Spleen (tissue), 11 donors: Measurements from ENCODE around the gene PITRM1. TPM values are rescaled to one million over a fixed set of nuclear protein-coding genes. Genes with fewer than 3 reads are reported as not detected.

Experiments
- DNase-seq: peaks from one replicate; pipeline ENCODE4 v3.0.0-alpha.2; 2020
- H3K27ac ChIP-seq, 8 donors: fragments of 200-600 bp; sonication (generic) in 7 of 8; 1 replicate in 4 of 8; 2 replicates in 4 of 8; pipeline versions ENCODE4 v1.5.0 to v1.8.0; 2016 to 2021; ENCODE audit warnings: inconsistent platforms in 4 of 8, mild to moderate bottlenecking in 4 of 8, moderate library complexity in 1 of 8
- H3K27me3 ChIP-seq, 7 donors: fragments of 200-600 bp; sonication (generic) in 6 of 7; replicated peaks in 1 of 7; 1 replicate in 4 of 7; 2 replicates in 3 of 7; pipeline versions ENCODE4 v1.5.0 to v1.8.0; 2016 to 2021; ENCODE audit warnings: inconsistent platforms in 3 of 7, mild to moderate bottlenecking in 1 of 7
- H3K36me3 ChIP-seq, 6 donors: fragments of 200-600 bp; sonication (generic) in 5 of 6; 1 replicate in 4 of 6; 2 replicates in 2 of 6; pipeline versions ENCODE4 v1.5.0 to v1.8.0; 2016 to 2021; ENCODE audit warnings: inconsistent platforms in 2 of 6
- H3K4me1 ChIP-seq, 6 donors: fragments of 200-600 bp; sonication (generic) in 5 of 6; 1 replicate in 3 of 6; 2 replicates in 3 of 6; pipeline versions ENCODE4 v1.5.0 to v1.8.0; 2016 to 2021; ENCODE audit warnings: inconsistent platforms in 3 of 6
- H3K4me3 ChIP-seq, 8 donors: fragments of 200-600 bp; sonication (generic) in 7 of 8; 1 replicate in 4 of 8; 2 replicates in 4 of 8; pipeline versions ENCODE4 v1.5.0 to v1.8.0; 2016 to 2021; ENCODE audit warnings: inconsistent platforms in 4 of 8, mild to moderate bottlenecking in 4 of 8, moderate library complexity in 2 of 8
- H3K9me3 ChIP-seq, 8 donors: fragments of 200-600 bp; sonication (generic) in 7 of 8; 1 replicate in 4 of 8; 2 replicates in 4 of 8; pipeline versions ENCODE4 v1.5.0 to v1.8.0; 2016 to 2021; ENCODE audit warnings: inconsistent platforms in 4 of 8
- POLR2A ChIP-seq, 3 donors: fragments of 450-650 bp; IDR thresholded peaks; one replicate each; pipeline ENCODE4 v1.5.1; 2017; ENCODE audit warnings: antibody characterized with exemption in 3 of 3, mild to moderate bottlenecking in 1 of 3
- POLR2AphosphoS5 ChIP-seq, 3 donors: sonication (generic); formaldehyde crosslinking; IDR thresholded peaks; one replicate each; pipeline ENCODE4 v1.5.1; 2017; ENCODE audit warnings: antibody characterized with exemption in 3 of 3
- WGBS, 5 donors: extraction: QIAGEN DNeasy Blood & Tissue Kit in 3 of 5; methylation state at CpG; one replicate each; pipeline versions ENCODE4 v1.1.5 to v1.1.7; 2013 to 2018; 5-methylcytosine and 5-hydroxymethylcytosine counted together
- intact Hi-C: fragments of 100-400 bp; cut with DNase I; formaldehyde crosslinking; loops from one replicate; pipeline ENCODE4 v1.15.0; 2023; ENCODE audit warnings: low total_unique reads
- polyA plus RNA-seq, 3 donors: library from polyadenylated mRNA; stranded (reverse); fragments of 200-250 nt; gene quantifications; one replicate each; pipeline ENCODE4 v1.2.1, GENCODE V29; 2013
- total RNA-seq, 7 donors: library from RNA; depleted of rRNA in 3 of 7; stranded (reverse); fragments of >200 nt in 3 of 7; fragmentation: NEBNext Ultra II Directional in 4 of 7; extraction: Animal tissue kit (Norgen Biotek cat#: 25700) in 4 of 7; gene quantifications; one replicate each; pipeline versions ENCODE4 v1.1.0 to v1.2.1, GENCODE V29; 2016 to 2021
- TF ChIP-seq, protein P1 (sequence below), 11 experiments: fragments of 200-600 bp in 7 of 11; fragments of 450-650 bp in 4 of 11; sonication (generic) in 4 of 11; IDR thresholded peaks in 8 of 11; conservative IDR thresholded peaks in 3 of 11; 1 replicate in 7 of 11; 2 replicates in 4 of 11; pipeline versions ENCODE4 v1.4.0 to v1.8.0; 2016 to 2021; ENCODE audit warnings: antibody characterized with exemption in 11 of 11, inconsistent platforms in 4 of 11, mild to moderate bottlenecking in 1 of 11
- donor health status: healthy with polysubstance abuse.
- donor health status: DM: no; HTN: no; CAD: no; lungs with moderate emphysema.
- donor health status: DM: no; HTN: no; CAD: no.
- donor health status: Bipolar disorder and iron deficiency.
- donor health status: healthy.
- donor health status: DM: no; HTN: no; CAD: no.
- donor health status: DM: yes; HTN: yes; CAD: no.

The PITRM1 gene
- total and polyA plus RNA-seq, 10 donors: 38.5 to 63.2 (median 52.0) TPM

DNA sequence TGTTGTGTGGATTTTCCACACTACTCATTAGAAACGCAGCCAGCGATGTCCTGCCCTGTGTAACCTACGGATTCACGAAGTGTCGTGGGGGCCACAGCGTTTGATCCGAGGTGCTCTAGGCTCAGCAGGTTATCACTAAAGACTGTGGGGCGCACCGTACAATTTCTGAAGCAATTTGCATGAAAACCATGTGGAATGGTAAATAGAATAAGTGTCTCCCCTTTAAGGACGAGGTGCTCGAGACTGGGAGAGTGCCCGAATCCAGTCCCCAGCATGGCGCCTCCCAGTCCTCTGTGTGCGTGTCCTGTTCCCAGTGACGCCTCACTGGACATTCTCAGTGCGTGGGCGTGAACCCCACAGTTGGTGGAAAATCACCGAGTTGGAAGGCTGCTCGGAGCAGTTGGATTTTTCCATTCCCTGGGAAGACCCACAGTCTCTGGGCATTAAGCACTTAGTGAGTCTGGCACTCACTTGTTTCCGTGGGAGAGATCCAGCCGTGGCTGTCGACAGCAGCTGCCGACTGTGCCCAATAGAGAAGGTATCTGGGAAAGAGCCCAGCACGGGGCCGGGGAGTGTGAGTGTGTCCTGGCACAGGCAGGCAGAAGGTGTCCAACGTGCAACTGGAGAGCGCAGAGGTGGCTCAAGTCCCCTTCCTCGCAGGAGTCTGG, 68.2 kb downstream of the PITRM1 start:
- peaks cover 0 to 1% (median 0%) of the 10 kb centered on the region in 6 donors for H3K4me1 ChIP-seq
- intact Hi-C loops: no loop called here

DNA sequence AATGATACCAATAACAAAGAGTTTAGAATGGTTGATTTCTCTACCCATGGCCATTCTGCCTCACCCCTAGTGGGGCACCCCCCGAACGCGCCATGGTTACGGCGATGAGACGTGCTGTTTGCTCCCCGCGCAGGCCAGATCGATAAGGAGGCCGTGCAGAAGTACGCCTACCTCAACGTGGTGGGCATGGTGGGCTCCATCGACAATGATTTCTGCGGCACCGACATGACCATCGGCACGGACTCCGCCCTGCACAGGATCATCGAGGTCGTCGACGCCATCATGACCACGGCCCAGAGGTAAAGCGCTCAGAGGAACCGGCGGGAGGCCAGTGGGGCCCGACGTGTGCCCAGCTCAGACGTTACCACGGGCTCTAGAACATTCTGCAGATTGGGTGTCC, 68.9 kb downstream of the PITRM1 start:
- DNase-seq: no peak
- 93 to 95% (median 95%) methylated on average over 29 to 30 of the region's 30 CpGs for WGBS, 5 donors
- peaks cover 0 to 6% (median 0%) of the 10 kb centered on the region in 6 donors for H3K4me1 ChIP-seq
- H3K4me3 ChIP-seq: no peak overlapping the region
- no peak overlapping the region for H3K27ac ChIP-seq
- peaks cover 0 to 86% (median 52%) of the 10 kb centered on the region in 6 donors for H3K36me3 ChIP-seq
- intact Hi-C loops: no loop called here
- no peaks in the 10 kb centered on the region for H3K9me3 ChIP-seq
- TF ChIP-seq POLR2A (IDR thresholded peaks at IDR 0.05) (no peak), POLR2AphosphoS5 (IDR thresholded peaks at IDR 0.05) (peak in 1 of 3 donors; percentile 16)
- TF ChIP-seq, protein P1, sequence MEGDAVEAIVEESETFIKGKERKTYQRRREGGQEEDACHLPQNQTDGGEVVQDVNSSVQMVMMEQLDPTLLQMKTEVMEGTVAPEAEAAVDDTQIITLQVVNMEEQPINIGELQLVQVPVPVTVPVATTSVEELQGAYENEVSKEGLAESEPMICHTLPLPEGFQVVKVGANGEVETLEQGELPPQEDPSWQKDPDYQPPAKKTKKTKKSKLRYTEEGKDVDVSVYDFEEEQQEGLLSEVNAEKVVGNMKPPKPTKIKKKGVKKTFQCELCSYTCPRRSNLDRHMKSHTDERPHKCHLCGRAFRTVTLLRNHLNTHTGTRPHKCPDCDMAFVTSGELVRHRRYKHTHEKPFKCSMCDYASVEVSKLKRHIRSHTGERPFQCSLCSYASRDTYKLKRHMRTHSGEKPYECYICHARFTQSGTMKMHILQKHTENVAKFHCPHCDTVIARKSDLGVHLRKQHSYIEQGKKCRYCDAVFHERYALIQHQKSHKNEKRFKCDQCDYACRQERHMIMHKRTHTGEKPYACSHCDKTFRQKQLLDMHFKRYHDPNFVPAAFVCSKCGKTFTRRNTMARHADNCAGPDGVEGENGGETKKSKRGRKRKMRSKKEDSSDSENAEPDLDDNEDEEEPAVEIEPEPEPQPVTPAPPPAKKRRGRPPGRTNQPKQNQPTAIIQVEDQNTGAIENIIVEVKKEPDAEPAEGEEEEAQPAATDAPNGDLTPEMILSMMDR (IDR thresholded peaks at IDR 0.05 in 8 of 11, conservative IDR thresholded peaks at IDR 0.05 in 3 of 11): no peak
- no peaks in the 10 kb centered on the region for H3K27me3 ChIP-seq

More for the DNA sequence above, 68.2 kb downstream of the PITRM1 start:
- Histone ChIP-seq H3K36me3 (peaks cover 0 to 90% (median 59%) of the 10 kb centered on the region in 6 donors), H3K4me3 (no peak overlapping the region), H3K9me3 (no peaks in the 10 kb centered on the region), H3K27me3 (no peaks in the 10 kb centered on the region), H3K27ac (no peak overlapping the region)
- WGBS, 5 donors: 84 to 92% (median 88%) methylated on average over 25 to 28 of the region's 28 CpGs
- DNase-seq: peak; percentile 52
- TF ChIP-seq POLR2A (IDR thresholded peaks at IDR 0.05): no peak
- TF ChIP-seq, protein P1 (IDR thresholded peaks at IDR 0.05 in 8 of 11, conservative IDR thresholded peaks at IDR 0.05 in 3 of 11): no peak
- no peak for TF ChIP-seq POLR2AphosphoS5 (IDR thresholded peaks at IDR 0.05)

DNA sequence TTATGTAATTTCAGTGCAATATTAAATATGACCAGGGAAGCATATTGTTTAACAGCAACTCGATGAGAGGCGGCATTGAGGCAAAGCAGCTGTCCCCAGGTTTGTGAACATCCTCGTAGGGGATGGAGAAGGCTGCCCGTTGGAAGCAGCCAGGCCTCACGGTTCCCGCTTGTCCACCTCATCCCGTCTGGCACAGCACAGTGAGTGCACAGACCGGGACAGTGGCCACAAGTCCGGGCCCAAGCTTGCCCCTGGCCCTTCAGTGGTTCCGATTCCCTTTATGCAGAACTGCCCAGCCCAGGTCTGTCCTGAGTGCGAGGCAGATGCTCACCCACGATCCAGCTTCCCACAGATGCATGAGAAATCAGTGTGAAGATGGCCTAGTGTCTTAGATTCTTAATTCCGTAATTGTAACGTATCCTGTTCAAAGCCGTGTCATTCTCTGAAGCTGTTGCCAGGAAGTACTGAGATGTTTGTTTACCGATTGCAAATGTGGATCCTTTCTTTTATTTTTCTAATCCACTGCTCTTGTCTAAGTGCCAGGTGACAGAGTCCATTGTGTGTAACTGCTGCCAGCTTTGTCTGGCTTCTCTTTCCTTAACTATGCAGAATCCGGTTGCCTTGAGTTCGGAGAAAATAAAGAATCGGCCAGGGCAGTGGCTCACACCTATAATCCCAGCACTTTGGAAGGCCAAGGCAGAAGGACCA, 69.7 kb downstream of the PITRM1 start:
- Histone ChIP-seq H3K27me3 (no peaks in the 10 kb centered on the region), H3K36me3 (peaks cover 0 to 78% (median 45%) of the 10 kb centered on the region in 6 donors), H3K4me1 (peaks cover 0 to 6% (median 0%) of the 10 kb centered on the region in 6 donors), H3K4me3 (no peak overlapping the region), H3K27ac (no peak overlapping the region), H3K9me3 (no peaks in the 10 kb centered on the region)
- DNase-seq: no peak
- intact Hi-C loops: no loop called here
- WGBS, 5 donors: 81 to 89% (median 87%) methylated on average over 19 of the region's 19 CpGs
- TF ChIP-seq POLR2AphosphoS5 (IDR thresholded peaks at IDR 0.05) (no peak), POLR2A (IDR thresholded peaks at IDR 0.05) (no peak)
- TF ChIP-seq, protein P1 (IDR thresholded peaks at IDR 0.05 in 8 of 11, conservative IDR thresholded peaks at IDR 0.05 in 3 of 11): no peak
